H1 (cell line): ENCODE data around the gene MAP4K1.

ENCODE experiments used
- CTCF ChIP-seq, 3 experiments: IDR thresholded peaks; 1 replicate in 2 of 3; 2 replicates in 1 of 3; pipeline versions ENCODE4 v1.5.1 to v1.6.1; 2011; ENCODE audit warnings: low read length in 3 of 3, mild to moderate bottlenecking in 3 of 3, inconsistent platforms in 2 of 3, low read depth in 1 of 3, moderate library complexity in 1 of 3; ENCODE audit not compliant: insufficient read depth in 1 of 3; ENCODE audit errors: control extremely low read depth in 1 of 3
- MAX ChIP-seq: IDR thresholded peaks from 2 replicates; pipeline ENCODE4 v1.6.1; 2012; ENCODE audit warnings: inconsistent platforms
- USF2 ChIP-seq: IDR thresholded peaks from 2 replicates; pipeline ENCODE4 v1.6.1; 2011; ENCODE audit warnings: low read length, improper control_type of control experiment

- no peak for TF ChIP-seq MAX
- no peak for TF ChIP-seq CTCF (IDR thresholded peaks at IDR 0.05; ENCODE audit: control extremely low read depth in 1 of 3, insufficient read depth in 1 of 3, low read depth in 1 of 3, low read length in 3 of 3)
- TF ChIP-seq USF2, result no peak
Observed at GRCh38 chr19:38658462-38659306, 40.9 kb upstream of the MAP4K1 start.
